Fibroblast of lung (primary cell): Measurements from ENCODE around the gene TBL1XR1.

Experiments
- CTCF ChIP-seq, 2 donors: IDR thresholded peaks in 1 of 2; conservative IDR thresholded peaks in 1 of 2; 1 replicate in 1 of 2; 2 replicates in 1 of 2; pipeline ENCODE4 v1.5.1; 2011 to 2012; ENCODE audit warnings: low read length in 2 of 2, control low read depth in 1 of 2, inconsistent platforms in 1 of 2, low read depth in 1 of 2, mild to moderate bottlenecking in 1 of 2
- EZH2 ChIP-seq: IDR thresholded peaks from 2 replicates; pipeline ENCODE4 v1.5.1; 2012; ENCODE audit warnings: low read length, control low read depth, mild to moderate bottlenecking; ENCODE audit errors: missing control alignments

- no peak for TF ChIP-seq CTCF (conservative IDR thresholded peaks at IDR 0.05 in 1 of 2, IDR thresholded peaks at IDR 0.05 in 1 of 2; ENCODE audit: low read depth in 1 of 2, low read length in 2 of 2)
- no peak for TF ChIP-seq EZH2
These were observed 11.0 kb downstream of the TBL1XR1 start for GRCh38 chr3:177186306-177186705.
